ENCODE data around the gene GJB5. TPM values are rescaled to one million over a fixed set of nuclear protein-coding genes. Genes with fewer than 3 reads are reported as not detected.

GJB5 gene
- total RNA-seq: not detected

- Mint-ChIP-seq H3K27me3 (ENCODE audit: low read depth) (peaks cover 4% of the 10 kb centered on the region), H3K4me3 (no peak within 1 kb of the TSS), H3K27ac (no peak within 1 kb of the TSS), H3K4me1 (ENCODE audit: low read depth) (no peaks in the 10 kb centered on the region), H3K9me3 (ENCODE audit: insufficient read depth) (no peaks in the 10 kb centered on the region), H3K36me3 (ENCODE audit: low read depth) (no peaks in the 10 kb centered on the region)
- DNase-seq (no peak), ATAC-seq (no peak)
- ChIA-PET POLR2A (no interaction called here), CTCF (no interaction called here)
Observed at GRCh38 chr1:34754964-34755637, at the start of gene GJB5. Gene GJB5 (plus strand): TSS chr1:34755047. CDS start chr1:34757331, 2,284 bp downstream.

- ChIA-PET POLR2A (no interaction called here), CTCF (no interaction called here)
- Mint-ChIP-seq H3K27ac (no peak overlapping the region), H3K4me1 (ENCODE audit: low read depth) (no peaks in the 10 kb centered on the region), H3K27me3 (ENCODE audit: low read depth) (peaks cover 3% of the 10 kb centered on the region), H3K36me3 (ENCODE audit: low read depth) (no peaks in the 10 kb centered on the region), H3K4me3 (no peak overlapping the region), H3K9me3 (ENCODE audit: insufficient read depth) (no peaks in the 10 kb centered on the region)
- DNase-seq: no peak
- ATAC-seq: no peak
Observed at GRCh38 chr1:34705077-34705476, 49.8 kb upstream of the GJB5 start.

GRCh38 chr1:34708106-34708505 lies 46.7 kb upstream of the GJB5 start:
- DNase-seq (no peak), ATAC-seq (no peak)
- Mint-ChIP-seq H3K4me3 (no peak overlapping the region), H3K27me3 (ENCODE audit: low read depth) (peaks cover 3% of the 10 kb centered on the region), H3K9me3 (ENCODE audit: insufficient read depth) (no peaks in the 10 kb centered on the region), H3K4me1 (ENCODE audit: low read depth) (no peaks in the 10 kb centered on the region), H3K27ac (no peak overlapping the region), H3K36me3 (ENCODE audit: low read depth) (no peaks in the 10 kb centered on the region)
- POLR2A ChIA-PET: no interaction called here
- CTCF ChIA-PET: no interaction called here

GRCh38 chr1:34709547-34709946 lies 45.3 kb upstream of the GJB5 start:
- Mint-ChIP-seq H3K27me3 (ENCODE audit: low read depth) (no peaks in the 10 kb centered on the region), H3K9me3 (ENCODE audit: insufficient read depth) (no peaks in the 10 kb centered on the region), H3K4me3 (no peak overlapping the region), H3K36me3 (ENCODE audit: low read depth) (no peaks in the 10 kb centered on the region), H3K27ac (no peak overlapping the region), H3K4me1 (ENCODE audit: low read depth) (no peaks in the 10 kb centered on the region)
- no peak for ATAC-seq
- ChIA-PET POLR2A (no interaction called here), CTCF (no interaction called here)
- no peak for DNase-seq

- H3K27me3 Mint-ChIP-seq (ENCODE audit: low read depth): no peaks in the 10 kb centered on the region
Observed at GRCh38 chr1:34710812-34711211, 44.0 kb upstream of the GJB5 start.

GRCh38 chr1:34711485-34711884 lies 43.4 kb upstream of the GJB5 start:
- Mint-ChIP-seq H3K27ac (no peak overlapping the region), H3K9me3 (ENCODE audit: insufficient read depth) (no peaks in the 10 kb centered on the region), H3K36me3 (ENCODE audit: low read depth) (no peaks in the 10 kb centered on the region), H3K27me3 (ENCODE audit: low read depth) (no peaks in the 10 kb centered on the region), H3K4me1 (ENCODE audit: low read depth) (no peaks in the 10 kb centered on the region), H3K4me3 (no peak overlapping the region)
- DNase-seq (no peak), ATAC-seq (no peak)
- ChIA-PET POLR2A (no interaction called here), CTCF (no interaction called here)

More at GRCh38 chr1:34710812-34711211, 44.0 kb upstream of the GJB5 start:
- Mint-ChIP-seq H3K36me3 (ENCODE audit: low read depth) (no peaks in the 10 kb centered on the region), H3K27ac (no peak overlapping the region), H3K4me3 (no peak overlapping the region), H3K9me3 (ENCODE audit: insufficient read depth) (no peaks in the 10 kb centered on the region), H3K4me1 (ENCODE audit: low read depth) (no peaks in the 10 kb centered on the region)
- no peak for DNase-seq
- POLR2A ChIA-PET: no interaction called here
- ATAC-seq: no peak
- CTCF ChIA-PET: no interaction called here

GRCh38 chr1:34712007-34712688 lies 42.7 kb upstream of the GJB5 start:
- Mint-ChIP-seq H3K27me3 (ENCODE audit: low read depth) (no peaks in the 10 kb centered on the region), H3K4me1 (ENCODE audit: low read depth) (no peaks in the 10 kb centered on the region), H3K36me3 (ENCODE audit: low read depth) (no peaks in the 10 kb centered on the region), H3K4me3 (no peak overlapping the region), H3K27ac (no peak overlapping the region), H3K9me3 (ENCODE audit: insufficient read depth) (no peaks in the 10 kb centered on the region)
- ATAC-seq (no peak), DNase-seq (no peak)
- ChIA-PET CTCF (no interaction called here), POLR2A (no interaction called here)

- Mint-ChIP-seq H3K27ac (no peak overlapping the region), H3K9me3 (ENCODE audit: insufficient read depth) (no peaks in the 10 kb centered on the region), H3K27me3 (ENCODE audit: low read depth) (no peaks in the 10 kb centered on the region), H3K4me1 (ENCODE audit: low read depth) (no peaks in the 10 kb centered on the region), H3K4me3 (no peak overlapping the region), H3K36me3 (ENCODE audit: low read depth) (no peaks in the 10 kb centered on the region)
- DNase-seq (no peak), ATAC-seq (no peak)
- ChIA-PET CTCF (interaction anchor here (1.3 kb wide), 1 partner anchor 29 kb away, joined by 4 read pairs; no protein-coding TSS in a partner anchor), POLR2A (no interaction called here)
Observed at GRCh38 chr1:34713443-34713842, 41.4 kb upstream of the GJB5 start.

GRCh38 chr1:34714386-34714785 lies 40.5 kb upstream of the GJB5 start:
- DNase-seq (no peak), ATAC-seq (no peak)
- no peak overlapping the region for H3K4me3 Mint-ChIP-seq
- no peaks in the 10 kb centered on the region for H3K27me3 Mint-ChIP-seq (ENCODE audit: low read depth)
- H3K36me3 Mint-ChIP-seq (ENCODE audit: low read depth): no peaks in the 10 kb centered on the region
- ChIA-PET POLR2A (no interaction called here), CTCF (interaction anchor here (1.3 kb wide), 1 partner anchor 28 kb away, joined by 4 read pairs; no protein-coding TSS in a partner anchor)
- no peaks in the 10 kb centered on the region for H3K9me3 Mint-ChIP-seq (ENCODE audit: insufficient read depth)
- H3K27ac Mint-ChIP-seq: no peak overlapping the region
- no peaks in the 10 kb centered on the region for H3K4me1 Mint-ChIP-seq (ENCODE audit: low read depth)

- no peaks in the 10 kb centered on the region for H3K4me1 Mint-ChIP-seq (ENCODE audit: low read depth)
- DNase-seq (no peak), ATAC-seq (no peak)
- no peak overlapping the region for H3K27ac Mint-ChIP-seq
- H3K4me3 Mint-ChIP-seq: no peak overlapping the region
- no peaks in the 10 kb centered on the region for H3K36me3 Mint-ChIP-seq (ENCODE audit: low read depth)
- POLR2A ChIA-PET: no interaction called here
- no peaks in the 10 kb centered on the region for H3K9me3 Mint-ChIP-seq (ENCODE audit: insufficient read depth)
- CTCF ChIA-PET: no interaction called here
- peaks cover 2% of the 10 kb centered on the region for H3K27me3 Mint-ChIP-seq (ENCODE audit: low read depth)
Observed at GRCh38 chr1:34715139-34715538, 39.7 kb upstream of the GJB5 start.

- H3K4me3 Mint-ChIP-seq: no peak overlapping the region
- peaks cover 15% of the 10 kb centered on the region for H3K27me3 Mint-ChIP-seq (ENCODE audit: low read depth)
- H3K27ac Mint-ChIP-seq: no peak overlapping the region
- H3K9me3 Mint-ChIP-seq (ENCODE audit: insufficient read depth): no peaks in the 10 kb centered on the region
- ChIA-PET POLR2A (no interaction called here), CTCF (no interaction called here)
- no peaks in the 10 kb centered on the region for H3K4me1 Mint-ChIP-seq (ENCODE audit: low read depth)
- ATAC-seq (no peak), DNase-seq (no peak)
- H3K36me3 Mint-ChIP-seq (ENCODE audit: low read depth): no peaks in the 10 kb centered on the region
Observed at GRCh38 chr1:34721241-34721640, 33.6 kb upstream of the GJB5 start.

- no peak overlapping the region for H3K27ac Mint-ChIP-seq
- H3K9me3 Mint-ChIP-seq (ENCODE audit: insufficient read depth): no peaks in the 10 kb centered on the region
- peaks cover 15% of the 10 kb centered on the region for H3K27me3 Mint-ChIP-seq (ENCODE audit: low read depth)
- ChIA-PET CTCF (no interaction called here), POLR2A (no interaction called here)
- no peak overlapping the region for H3K4me3 Mint-ChIP-seq
- no peak for DNase-seq
- no peaks in the 10 kb centered on the region for H3K36me3 Mint-ChIP-seq (ENCODE audit: low read depth)
- ATAC-seq: no peak
- H3K4me1 Mint-ChIP-seq (ENCODE audit: low read depth): no peaks in the 10 kb centered on the region
Observed at GRCh38 chr1:34721646-34722355, 33.0 kb upstream of the GJB5 start.
